HepG2 (cell line): ENCODE data around the gene PPM1G. TPM values are rescaled to one million over a fixed set of nuclear protein-coding genes. Genes with fewer than 3 reads are reported as not detected.
A peak's percentile ranks its signal among the peaks of the same experiment; 100 is the strongest.

Experiments
- ATF7 ChIP-seq, 2 experiments: fragments of 450-650 bp in 1 of 2; sonication (generic) in 1 of 2; formaldehyde crosslinking in 1 of 2; IDR thresholded peaks; 2 replicates each; pipeline versions ENCODE4 v1.4.0 to v1.6.1; 2016 to 2020; ENCODE audit warnings: antibody characterized with exemption in 1 of 2, mild to moderate bottlenecking in 1 of 2, missing genetic modification reagents in 1 of 2
- GABPB1 ChIP-seq: IDR thresholded peaks from 2 replicates; pipeline ENCODE4 v1.6.1; 2016; ENCODE audit warnings: mild to moderate bottlenecking, missing genetic modification reagents, moderate library complexity, missing compliant biosample characterization
- HNRNPH1 ChIP-seq: fragments of 200-400 bp; formaldehyde crosslinking; optimal IDR thresholded peaks from 2 replicates; pipeline ENCODE3; 2017; ENCODE audit warnings: mild to moderate bottlenecking, low read depth, low read length
- KLF13 ChIP-seq: sonication (generic); formaldehyde crosslinking; IDR thresholded peaks from 2 replicates; pipeline ENCODE4 v1.4.0; 2020; ENCODE audit warnings: mild to moderate bottlenecking, missing genetic modification reagents
- KLF16 ChIP-seq, 2 experiments: sonication (generic) in 1 of 2; formaldehyde crosslinking in 1 of 2; IDR thresholded peaks; 2 replicates each; pipeline versions ENCODE4 v1.6.1 to v1.8.0; 2016 to 2023; ENCODE audit warnings: missing genetic modification reagents in 2 of 2, missing compliant biosample characterization in 1 of 2
- MATR3 ChIP-seq: sonication (generic); formaldehyde crosslinking; IDR thresholded peaks from 2 replicates; pipeline ENCODE4 v1.4.0; 2020; ENCODE audit warnings: missing genetic modification reagents
- MED1 ChIP-seq: sonication (generic); formaldehyde crosslinking; IDR thresholded peaks from 2 replicates; pipeline ENCODE4 v1.4.0; 2020; ENCODE audit warnings: missing genetic modification reagents
- NBN ChIP-seq: fragments of 450-650 bp; conservative IDR thresholded peaks from 2 replicates; pipeline ENCODE4 v1.6.1; 2017
- NFRKB ChIP-seq: fragments of 450-650 bp; IDR thresholded peaks from 2 replicates; pipeline ENCODE4 v1.6.1; 2017
- NFYB ChIP-seq: sonication (generic); formaldehyde crosslinking; IDR thresholded peaks from 2 replicates; pipeline ENCODE4 v1.4.0; 2020; ENCODE audit warnings: missing genetic modification reagents
- PHF20 ChIP-seq: sonication (generic); formaldehyde crosslinking; IDR thresholded peaks from 2 replicates; pipeline ENCODE4 v1.5.0; 2020; ENCODE audit warnings: mild to moderate bottlenecking, missing genetic modification reagents
- SSRP1 ChIP-seq: IDR thresholded peaks from 2 replicates; pipeline ENCODE4 v1.6.1; 2016; ENCODE audit warnings: control low read depth
- YEATS4 ChIP-seq: sonication (generic); formaldehyde crosslinking; IDR thresholded peaks from 2 replicates; pipeline ENCODE4 v1.4.0; 2020; ENCODE audit warnings: missing genetic modification reagents, borderline replicate concordance
- ZBTB3 ChIP-seq: sonication (generic); formaldehyde crosslinking; IDR thresholded peaks from 2 replicates; pipeline ENCODE4 v1.4.0; 2020; ENCODE audit warnings: low read depth, mild to moderate bottlenecking, moderate library complexity, missing genetic modification reagents, borderline replicate concordance
- ZBTB7B ChIP-seq: sonication (generic); formaldehyde crosslinking; IDR thresholded peaks from 2 replicates; pipeline ENCODE4 v1.4.0; 2020; ENCODE audit warnings: missing genetic modification reagents
- ZFP37 ChIP-seq: sonication (generic); formaldehyde crosslinking; IDR thresholded peaks from 2 replicates; pipeline ENCODE4 v1.4.0; 2020; ENCODE audit warnings: missing genetic modification reagents, borderline replicate concordance
- ZFX ChIP-seq: sonication (generic); formaldehyde crosslinking; IDR thresholded peaks from 2 replicates; pipeline ENCODE4 v1.4.0; 2020; ENCODE audit warnings: mild to moderate bottlenecking, low read depth, missing genetic modification reagents, moderate library complexity
- ZFYVE20 ChIP-seq: sonication (generic); formaldehyde crosslinking; IDR thresholded peaks from 2 replicates; pipeline ENCODE4 v1.8.0; 2023; ENCODE audit warnings: low read depth, mild to moderate bottlenecking, moderate library complexity, missing genetic modification reagents, borderline replicate concordance
- ZIK1 ChIP-seq: sonication (generic); formaldehyde crosslinking; IDR thresholded peaks from 2 replicates; pipeline ENCODE4 v1.5.0; 2020; ENCODE audit warnings: mild to moderate bottlenecking, low read depth, missing genetic modification reagents, borderline replicate concordance
- ZNF207 ChIP-seq: fragments of 450-650 bp; IDR thresholded peaks from 2 replicates; pipeline ENCODE4 v1.6.1; 2016; ENCODE audit warnings: antibody characterized with exemption, borderline replicate concordance
- ZNF430 ChIP-seq: sonication (generic); formaldehyde crosslinking; IDR thresholded peaks from 2 replicates; pipeline ENCODE4 v1.9.0; 2021; ENCODE audit warnings: mild to moderate bottlenecking, missing genetic modification reagents
- ZNF503 ChIP-seq: sonication (generic); formaldehyde crosslinking; IDR thresholded peaks from 2 replicates; pipeline ENCODE4 v1.4.0; 2020; ENCODE audit warnings: missing genetic modification reagents
- ZNF547 ChIP-seq: sonication (generic); formaldehyde crosslinking; IDR thresholded peaks from 2 replicates; pipeline ENCODE4 v1.5.1; 2020; ENCODE audit warnings: mild to moderate bottlenecking, missing genetic modification reagents
- ZNF615 ChIP-seq: sonication (generic); formaldehyde crosslinking; IDR thresholded peaks from 2 replicates; pipeline ENCODE4 v1.5.0; 2020; ENCODE audit warnings: mild to moderate bottlenecking, missing genetic modification reagents, borderline replicate concordance
- ZNF616 ChIP-seq: sonication (generic); formaldehyde crosslinking; IDR thresholded peaks from 2 replicates; pipeline ENCODE4 v1.5.0; 2020; ENCODE audit warnings: low read depth, mild to moderate bottlenecking, missing genetic modification reagents
- ZNF891 ChIP-seq: sonication (generic); formaldehyde crosslinking; IDR thresholded peaks from 2 replicates; pipeline ENCODE4 v1.5.0; 2020; ENCODE audit warnings: mild to moderate bottlenecking, missing genetic modification reagents
- polyA plus RNA-seq, 8 experiments: library from polyadenylated mRNA; depleted of rRNA in 3 of 8; stranded (reverse) in 7 of 8; unstranded in 1 of 8; fragments of >200 nt; fragmentation: Illumina TruSeq in 4 of 8; extraction: Trizol in 4 of 8; gene quantifications; 2 replicates each; pipeline versions ENCODE4 v1.2.1 to v1.2.3, GENCODE V29; 2011 to 2016; ENCODE audit warnings: low read depth in 4 of 8, missing spikeins in 1 of 8, mixed read lengths in 1 of 8; ENCODE audit not compliant: insufficient read depth in 1 of 8
- total RNA-seq, 5 experiments: library from RNA; depleted of rRNA; stranded (reverse); fragments of >200 nt; fragmentation: Illumina TruSeq; extraction: Trizol; gene quantifications; 2 replicates each; pipeline ENCODE4 v1.2.3, GENCODE V29; 2016; ENCODE audit warnings: low read depth in 1 of 5
- TF ChIP-seq, protein P1 (sequence below): IDR thresholded peaks from 2 replicates; pipeline ENCODE4 v1.4.0; 2020; ENCODE audit warnings: mild to moderate bottlenecking, missing genetic modification reagents

Gene PPM1G
- total and polyA plus RNA-seq, 2 of the 13 experiments (the other 11 are each of a cell fraction or from before 2014, with no cell fraction given) = 58.2 to 213 TPM

DNA sequence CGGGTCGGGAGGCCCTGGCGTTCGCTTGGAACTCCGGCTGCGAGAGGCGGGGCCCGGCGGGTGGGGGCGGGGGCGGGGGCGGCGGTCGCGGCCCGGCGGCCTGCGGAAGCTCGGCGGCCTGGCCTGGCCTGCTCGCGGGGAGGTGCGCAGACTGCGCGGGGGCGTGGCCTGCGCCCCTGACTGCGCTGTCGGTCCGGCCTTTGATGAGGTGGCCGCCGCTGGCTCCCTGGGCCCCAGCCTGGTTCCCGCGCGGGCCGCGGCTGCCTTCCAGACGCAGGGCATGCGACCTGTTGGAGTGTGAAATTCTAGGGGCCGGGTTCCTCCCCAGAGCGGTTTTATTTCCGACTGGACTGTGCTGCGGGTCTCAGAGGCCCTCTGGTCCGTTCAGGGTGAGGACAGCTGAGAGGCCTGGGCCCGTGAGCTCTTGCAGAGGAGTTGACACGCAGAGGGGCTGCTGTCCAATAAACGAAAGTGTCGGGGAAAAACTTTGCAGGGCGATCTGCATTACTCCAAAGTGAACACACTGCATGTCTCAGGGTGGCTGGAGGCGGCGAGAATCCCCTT is 19.7 kb upstream of the PPM1G start (continued):
- peak; percentile 94 for TF ChIP-seq ZFX (CRISPR knock-in tag)
- no peak; the same call in 1 of the 2 replicates for TF ChIP-seq ZBTB7B
- TF ChIP-seq SSRP1 (CRISPR knock-in tag) = no peak
- peak; percentile 56; the same call in 1 of the 2 replicates for TF ChIP-seq MED1 (CRISPR knock-in tag)
- TF ChIP-seq ZNF430 = peak; percentile 92
- peak; percentile 81 for TF ChIP-seq ZNF891
- TF ChIP-seq NFYB = no peak
- TF ChIP-seq ZNF207 = no peak
- no peak for TF ChIP-seq NBN
- peak; percentile 72; the same call in 1 of the 2 replicates for TF ChIP-seq ZNF616 (CRISPR knock-in tag)
- no peak for TF ChIP-seq ZNF615 (CRISPR knock-in tag)
- no peak for TF ChIP-seq HNRNPH1
- TF ChIP-seq ATF7 (IDR thresholded peaks at IDR 0.05) = no peak
- peak; percentile 75; the same call in 1 of the 2 replicates for TF ChIP-seq ATF7 (CRISPR knock-in tag; IDR thresholded peaks at IDR 0.05)
- TF ChIP-seq YEATS4 = peak; percentile 86
- TF ChIP-seq PHF20 (CRISPR knock-in tag) = no peak
- TF ChIP-seq NFRKB = no peak
- 0 out of 2 replicates have a peak, but pooled peaks have one; percentile 17 for TF ChIP-seq ZIK1
- TF ChIP-seq ZFYVE20 (CRISPR knock-in tag) = 0 out of 2 replicates have a peak, but pooled peaks have one; percentile 19
- TF ChIP-seq MATR3 (CRISPR knock-in tag) = no peak
- no peak; the same call in 1 of the 2 replicates for TF ChIP-seq ZNF503 (CRISPR knock-in tag)
- TF ChIP-seq, protein P1, sequence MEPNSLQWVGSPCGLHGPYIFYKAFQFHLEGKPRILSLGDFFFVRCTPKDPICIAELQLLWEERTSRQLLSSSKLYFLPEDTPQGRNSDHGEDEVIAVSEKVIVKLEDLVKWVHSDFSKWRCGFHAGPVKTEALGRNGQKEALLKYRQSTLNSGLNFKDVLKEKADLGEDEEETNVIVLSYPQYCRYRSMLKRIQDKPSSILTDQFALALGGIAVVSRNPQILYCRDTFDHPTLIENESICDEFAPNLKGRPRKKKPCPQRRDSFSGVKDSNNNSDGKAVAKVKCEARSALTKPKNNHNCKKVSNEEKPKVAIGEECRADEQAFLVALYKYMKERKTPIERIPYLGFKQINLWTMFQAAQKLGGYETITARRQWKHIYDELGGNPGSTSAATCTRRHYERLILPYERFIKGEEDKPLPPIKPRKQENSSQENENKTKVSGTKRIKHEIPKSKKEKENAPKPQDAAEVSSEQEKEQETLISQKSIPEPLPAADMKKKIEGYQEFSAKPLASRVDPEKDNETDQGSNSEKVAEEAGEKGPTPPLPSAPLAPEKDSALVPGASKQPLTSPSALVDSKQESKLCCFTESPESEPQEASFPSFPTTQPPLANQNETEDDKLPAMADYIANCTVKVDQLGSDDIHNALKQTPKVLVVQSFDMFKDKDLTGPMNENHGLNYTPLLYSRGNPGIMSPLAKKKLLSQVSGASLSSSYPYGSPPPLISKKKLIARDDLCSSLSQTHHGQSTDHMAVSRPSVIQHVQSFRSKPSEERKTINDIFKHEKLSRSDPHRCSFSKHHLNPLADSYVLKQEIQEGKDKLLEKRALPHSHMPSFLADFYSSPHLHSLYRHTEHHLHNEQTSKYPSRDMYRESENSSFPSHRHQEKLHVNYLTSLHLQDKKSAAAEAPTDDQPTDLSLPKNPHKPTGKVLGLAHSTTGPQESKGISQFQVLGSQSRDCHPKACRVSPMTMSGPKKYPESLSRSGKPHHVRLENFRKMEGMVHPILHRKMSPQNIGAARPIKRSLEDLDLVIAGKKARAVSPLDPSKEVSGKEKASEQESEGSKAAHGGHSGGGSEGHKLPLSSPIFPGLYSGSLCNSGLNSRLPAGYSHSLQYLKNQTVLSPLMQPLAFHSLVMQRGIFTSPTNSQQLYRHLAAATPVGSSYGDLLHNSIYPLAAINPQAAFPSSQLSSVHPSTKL (CRISPR knock-in tag) = no peak; the same call in 1 of the 2 replicates
- no peak for TF ChIP-seq ZFP37
- TF ChIP-seq KLF13 (CRISPR knock-in tag) = no peak; the same call in 1 of the 2 replicates
- TF ChIP-seq ZNF547 = no peak; the same call in 1 of the 2 replicates
- peak in 1 of 2 experiments; percentile 77; a peak in 1 of 4 replicates for TF ChIP-seq KLF16 (CRISPR knock-in tag; IDR thresholded peaks at IDR 0.05)
- TF ChIP-seq ZBTB3 = peak; percentile 91; the same call in 1 of the 2 replicates
- no peak; the same call in 1 of the 2 replicates for TF ChIP-seq GABPB1
